Fibroblast of lung (primary cell): Measurements from ENCODE around the gene INVS. TPM values are rescaled to one million over a fixed set of nuclear protein-coding genes. Genes with fewer than 3 reads are reported as not detected.
"Not testable (repeated sequence)": the region's sequence is repeated elsewhere in the genome, so short reads cannot be mapped to it uniquely, and the experiment has no call there.

ENCODE experiments used
- DNase-seq, 2 donors: peaks; one replicate each; pipeline versions ENCODE4 v3.0.0 to v3.0.0-alpha.2; 2010; ENCODE audit warnings: low read depth in 2 of 2
- H2AFZ ChIP-seq: 2 replicates; pipeline ENCODE4 v1.5.1; 2012; ENCODE audit warnings: low read length, control low read depth, inconsistent platforms
- H3K27ac ChIP-seq: 2 replicates; pipeline ENCODE4 v1.5.1; 2011; ENCODE audit warnings: low read length, control low read depth; ENCODE audit not compliant: insufficient read depth
- H3K27me3 ChIP-seq: 2 replicates; pipeline ENCODE4 v1.5.1; 2011; ENCODE audit warnings: mild to moderate bottlenecking, low read length; ENCODE audit not compliant: control insufficient read depth, insufficient read depth
- H3K36me3 ChIP-seq: 2 replicates; pipeline ENCODE4 v1.5.1; 2011; ENCODE audit warnings: low read length; ENCODE audit not compliant: control insufficient read depth, insufficient read depth
- H3K4me1 ChIP-seq: 2 replicates; pipeline ENCODE4 v1.5.1; 2011; ENCODE audit warnings: low read length; ENCODE audit not compliant: control insufficient read depth, insufficient read depth; ENCODE audit errors: extremely low read depth
- H3K4me2 ChIP-seq: 2 replicates; pipeline ENCODE4 v1.5.1; 2011; ENCODE audit warnings: low read length, control low read depth; ENCODE audit not compliant: insufficient read depth; ENCODE audit errors: extremely low read depth
- H3K4me3 ChIP-seq, 4 experiments: fragments of 200-600 bp in 1 of 4; sonication (generic) in 1 of 4; replicated peaks in 1 of 4; 2 replicates each; pipeline ENCODE4 v1.5.1; 2011 to 2016; ENCODE audit warnings: low read length in 4 of 4, low read depth in 3 of 4, mild to moderate bottlenecking in 3 of 4, control low read depth in 2 of 4, inconsistent platforms in 1 of 4, mixed read lengths in 1 of 4; ENCODE audit not compliant: insufficient read depth in 1 of 4; ENCODE audit errors: control extremely low read depth in 1 of 4
- H3K79me2 ChIP-seq: 2 replicates; pipeline ENCODE4 v1.5.1; 2012; ENCODE audit warnings: mild to moderate bottlenecking, low read length, inconsistent platforms; ENCODE audit not compliant: control insufficient read depth, insufficient read depth
- H3K9ac ChIP-seq: 2 replicates; pipeline ENCODE4 v1.5.1; 2011; ENCODE audit warnings: mild to moderate bottlenecking, low read length, control low read depth; ENCODE audit not compliant: insufficient read depth
- H3K9me3 ChIP-seq: 2 replicates; pipeline ENCODE4 v1.5.1; 2012; ENCODE audit warnings: low read depth, low read length; ENCODE audit not compliant: control insufficient read depth, insufficient read depth
- H4K20me1 ChIP-seq: 2 replicates; pipeline ENCODE4 v1.5.1; 2011; ENCODE audit warnings: low read length; ENCODE audit not compliant: control insufficient read depth, insufficient read depth; ENCODE audit errors: extremely low read depth
- EZH2 ChIP-seq: IDR thresholded peaks from 2 replicates; pipeline ENCODE4 v1.5.1; 2012; ENCODE audit warnings: low read length, control low read depth, mild to moderate bottlenecking; ENCODE audit errors: missing control alignments
- polyA plus RNA-seq, 2 donors: library from polyadenylated mRNA; depleted of rRNA in 1 of 2; stranded (reverse) in 1 of 2; unstranded in 1 of 2; fragments of >200 nt; gene quantifications; 2 replicates each; pipeline ENCODE4 v1.2.1, GENCODE V29; 2011 to 2012; ENCODE audit warnings: missing spikeins in 1 of 2
- total RNA-seq: library from RNA; depleted of rRNA; stranded (reverse); fragments of >200 nt; gene quantifications from 2 replicates; pipeline ENCODE4 v1.2.1, GENCODE V29; 2014
- TF ChIP-seq, protein P1 (sequence below), 2 donors: IDR thresholded peaks in 1 of 2; conservative IDR thresholded peaks in 1 of 2; 1 replicate in 1 of 2; 2 replicates in 1 of 2; pipeline ENCODE4 v1.5.1; 2011 to 2012; ENCODE audit warnings: low read length in 2 of 2, control low read depth in 1 of 2, inconsistent platforms in 1 of 2, low read depth in 1 of 2, mild to moderate bottlenecking in 1 of 2

The INVS gene
- total and polyA plus RNA-seq, 2 donors (not counting 1 experiment from before 2014, with no cell fraction given), result 13.1 to 45.4 TPM

DNA sequence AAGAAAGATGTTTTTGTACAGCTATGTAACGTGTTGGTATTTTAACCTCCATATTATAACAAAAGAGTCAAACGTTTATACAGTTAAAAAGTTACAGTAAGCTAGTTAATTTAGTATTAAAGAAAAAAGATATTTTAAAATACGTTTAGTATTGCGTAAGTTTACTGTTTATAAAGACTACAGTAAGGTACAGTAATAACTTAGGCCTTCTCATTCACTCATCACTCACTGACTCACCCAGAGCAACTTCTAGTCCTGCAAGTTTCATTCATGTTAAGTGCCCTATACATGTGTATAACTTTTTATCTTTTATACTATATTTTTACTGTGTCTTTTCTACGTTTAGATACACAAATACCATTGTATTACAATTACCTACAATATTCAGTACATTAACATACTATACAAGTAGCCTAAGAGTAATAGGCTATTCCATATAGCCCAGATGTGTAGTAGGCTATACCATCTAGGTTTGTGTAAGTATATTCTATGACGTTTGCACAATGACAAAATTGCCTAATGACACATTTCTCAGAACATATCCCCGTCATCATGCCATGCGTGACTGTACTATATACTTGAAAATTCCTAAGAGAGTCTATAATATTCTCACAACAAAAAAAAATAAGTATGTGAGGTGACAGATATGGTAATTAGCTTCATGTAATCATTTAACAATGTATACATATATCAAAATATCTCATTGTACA, 34.0 kb upstream of the INVS start:
- Histone ChIP-seq H3K27me3 (no peaks in the 10 kb centered on the region), H3K9me3 (no peaks in the 10 kb centered on the region), H4K20me1 (no peaks in the 10 kb centered on the region), H3K27ac (peak overlapping the region; percentile 12), H3K79me2 (peaks cover 7% of the 10 kb centered on the region), H3K4me3 (no peak overlapping the region), H3K36me3 (no peaks in the 10 kb centered on the region), H3K9ac (no peak overlapping the region), H3K4me2 (peak overlapping the region; percentile 59), H2AFZ (no peak overlapping the region), H3K4me1 (peaks cover 10% of the 10 kb centered on the region)
- no peak for TF ChIP-seq EZH2
- TF ChIP-seq, protein P1, sequence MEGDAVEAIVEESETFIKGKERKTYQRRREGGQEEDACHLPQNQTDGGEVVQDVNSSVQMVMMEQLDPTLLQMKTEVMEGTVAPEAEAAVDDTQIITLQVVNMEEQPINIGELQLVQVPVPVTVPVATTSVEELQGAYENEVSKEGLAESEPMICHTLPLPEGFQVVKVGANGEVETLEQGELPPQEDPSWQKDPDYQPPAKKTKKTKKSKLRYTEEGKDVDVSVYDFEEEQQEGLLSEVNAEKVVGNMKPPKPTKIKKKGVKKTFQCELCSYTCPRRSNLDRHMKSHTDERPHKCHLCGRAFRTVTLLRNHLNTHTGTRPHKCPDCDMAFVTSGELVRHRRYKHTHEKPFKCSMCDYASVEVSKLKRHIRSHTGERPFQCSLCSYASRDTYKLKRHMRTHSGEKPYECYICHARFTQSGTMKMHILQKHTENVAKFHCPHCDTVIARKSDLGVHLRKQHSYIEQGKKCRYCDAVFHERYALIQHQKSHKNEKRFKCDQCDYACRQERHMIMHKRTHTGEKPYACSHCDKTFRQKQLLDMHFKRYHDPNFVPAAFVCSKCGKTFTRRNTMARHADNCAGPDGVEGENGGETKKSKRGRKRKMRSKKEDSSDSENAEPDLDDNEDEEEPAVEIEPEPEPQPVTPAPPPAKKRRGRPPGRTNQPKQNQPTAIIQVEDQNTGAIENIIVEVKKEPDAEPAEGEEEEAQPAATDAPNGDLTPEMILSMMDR (conservative IDR thresholded peaks at IDR 0.05 in 1 of 2, IDR thresholded peaks at IDR 0.05 in 1 of 2; ENCODE audit: low read depth in 1 of 2, low read length in 2 of 2), result no peak
- DNase-seq, result peak; percentile 75

DNA sequence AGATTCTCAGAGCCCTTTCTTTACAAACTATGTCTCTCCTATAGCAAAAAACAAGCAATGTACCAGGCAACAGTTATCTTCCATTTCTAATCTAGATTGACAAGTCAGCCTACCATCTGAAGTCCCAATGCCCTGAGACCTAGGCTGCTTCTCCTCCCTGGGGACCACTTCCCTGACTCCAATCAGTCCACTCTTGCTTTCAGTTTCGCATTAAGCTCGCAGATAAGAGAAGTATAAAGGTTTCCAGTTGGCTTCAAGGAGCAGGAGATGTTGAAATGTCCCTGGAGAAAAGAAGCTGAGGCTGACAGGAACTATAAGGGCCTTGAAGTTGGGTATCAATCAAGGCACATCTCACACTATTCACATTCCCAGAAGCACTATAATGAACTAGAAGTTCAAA, 32.5 kb upstream of the INVS start:
- Histone ChIP-seq H3K4me3 (peak overlapping the region in 3 of 4 experiments; percentile 2 to 38 (median 37)), H3K79me2 (peaks cover 7% of the 10 kb centered on the region), H3K4me1 (peaks cover 10% of the 10 kb centered on the region), H3K9ac (no peak overlapping the region), H3K27ac (peak overlapping the region; percentile 57), H3K36me3 (no peaks in the 10 kb centered on the region), H4K20me1 (no peaks in the 10 kb centered on the region), H3K9me3 (no peaks in the 10 kb centered on the region), H3K27me3 (no peaks in the 10 kb centered on the region), H3K4me2 (peak overlapping the region; percentile 92), H2AFZ (no peak overlapping the region)
- DNase-seq, result peak in 1 of 2 donors; percentile 49
- TF ChIP-seq EZH2, result no peak
- TF ChIP-seq, protein P1 (conservative IDR thresholded peaks at IDR 0.05 in 1 of 2, IDR thresholded peaks at IDR 0.05 in 1 of 2; ENCODE audit: low read depth in 1 of 2, low read length in 2 of 2), result no peak

DNA sequence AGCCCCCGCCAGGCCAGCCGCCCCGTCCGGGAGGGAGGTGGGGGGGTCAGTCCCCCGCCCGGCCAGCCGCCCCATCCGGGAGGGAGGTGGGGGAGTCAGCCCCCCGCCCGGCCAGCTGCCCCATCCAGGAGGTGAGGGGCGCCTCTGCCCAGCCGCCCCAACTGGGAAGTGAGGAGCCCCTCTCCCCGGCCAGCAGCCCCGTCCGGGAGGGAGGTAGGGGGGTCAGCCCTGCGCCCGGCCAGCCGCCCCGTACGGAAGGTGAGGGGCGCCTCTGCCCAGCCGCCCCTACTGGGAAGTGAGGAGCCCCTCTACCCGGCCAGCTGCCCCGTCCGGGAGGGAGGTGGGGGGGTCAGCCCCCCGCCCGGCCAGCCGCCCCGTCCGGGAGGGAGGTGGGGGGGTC, 31.1 kb upstream of the INVS start:
- H3K9ac ChIP-seq, H3K4me3 ChIP-seq, H3K36me3 ChIP-seq, H3K4me2 ChIP-seq, H3K9me3 ChIP-seq, DNase-seq, H3K4me1 ChIP-seq, H4K20me1 ChIP-seq, H3K79me2 ChIP-seq, H3K27ac ChIP-seq, H2AFZ ChIP-seq, H3K27me3 ChIP-seq: not testable (repeated sequence)

DNA sequence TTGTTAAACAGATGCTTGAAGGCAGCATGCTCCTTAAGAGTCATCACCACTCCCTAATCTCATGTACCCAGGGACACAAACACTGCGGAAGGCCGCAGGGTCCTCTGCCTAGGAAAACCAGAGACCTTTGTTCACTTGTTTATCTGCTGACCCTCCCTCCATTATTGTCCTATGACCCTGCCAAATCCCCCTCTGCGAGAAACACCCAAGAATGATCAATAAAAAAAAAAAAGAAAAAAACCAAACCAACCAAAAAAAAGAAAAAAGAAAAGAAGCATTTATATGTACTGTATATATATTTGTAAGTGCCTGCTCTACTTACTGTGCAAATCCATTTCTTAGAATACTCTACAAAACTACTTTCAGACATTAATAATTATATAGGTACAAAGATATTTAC, 30.0 kb upstream of the INVS start:
- not testable (repeated sequence) for H3K36me3 ChIP-seq, H3K4me3 ChIP-seq, H3K9ac ChIP-seq, H3K27me3 ChIP-seq, H3K79me2 ChIP-seq, H2AFZ ChIP-seq, H3K9me3 ChIP-seq, H4K20me1 ChIP-seq, H3K4me1 ChIP-seq, H3K27ac ChIP-seq, H3K4me2 ChIP-seq, DNase-seq
